Measurements from ENCODE around the gene LINGO1. TPM values are rescaled to one million over a fixed set of nuclear protein-coding genes. Genes with fewer than 3 reads are reported as not detected.

Gene LINGO1
- total and polyA plus RNA-seq, 9 donors, result 0.36 to 4.5 (median 1.3) TPM

- 92 to 98% (median 92%) methylated on average over 6 of the region's 6 CpGs for WGBS, 3 donors
- Histone ChIP-seq H3K4me1 (ENCODE audit: insufficient read depth) (no peaks in the 10 kb centered on the region), H3K4me3 (no peak overlapping the region), H3K27me3 (no peaks in the 10 kb centered on the region), H3K27ac (no peak overlapping the region), H3K9me3 (no peaks in the 10 kb centered on the region), H3K36me3 (no peaks in the 10 kb centered on the region)
- TF ChIP-seq POLR2A (IDR thresholded peaks at IDR 0.05) (no peak), CTCF (IDR thresholded peaks at IDR 0.05) (no peak), EP300 (IDR thresholded peaks at IDR 0.05) (no peak)
- no peak for DNase-seq
- intact Hi-C loops (cut with DNase I), result no loop called here
These were observed 58.0 kb downstream of the LINGO1 start for GRCh38 chr15:77574521-77575202.

- H3K9me3 ChIP-seq, result no peaks in the 10 kb centered on the region
These were observed 58.9 kb downstream of the LINGO1 start for GRCh38 chr15:77573802-77574201.

GRCh38 chr15:77572186-77572585 lies 60.5 kb downstream of the LINGO1 start:
- intact Hi-C loops (cut with DNase I), result no loop called here
- no peak for DNase-seq
- TF ChIP-seq CTCF (IDR thresholded peaks at IDR 0.05) (no peak), POLR2A (IDR thresholded peaks at IDR 0.05) (no peak), EP300 (IDR thresholded peaks at IDR 0.05) (no peak)
- Histone ChIP-seq H3K4me1 (ENCODE audit: insufficient read depth) (peaks cover 6% of the 10 kb centered on the region), H3K4me3 (no peak overlapping the region), H3K27ac (no peak overlapping the region), H3K27me3 (no peaks in the 10 kb centered on the region), H3K9me3 (no peaks in the 10 kb centered on the region), H3K36me3 (no peaks in the 10 kb centered on the region)
- 89 to 95% (median 91%) methylated on average over 4 of the region's 4 CpGs for WGBS, 3 donors

More at GRCh38 chr15:77573802-77574201, 58.9 kb downstream of the LINGO1 start:
- intact Hi-C loops (cut with DNase I), result no loop called here
- H3K27ac ChIP-seq, result no peak overlapping the region
- no peak for TF ChIP-seq CTCF (IDR thresholded peaks at IDR 0.05)
- no peak for TF ChIP-seq EP300 (IDR thresholded peaks at IDR 0.05)
- TF ChIP-seq POLR2A (IDR thresholded peaks at IDR 0.05), result no peak
- DNase-seq, result no peak
- no peaks in the 10 kb centered on the region for H3K4me1 ChIP-seq (ENCODE audit: insufficient read depth)
- no peak overlapping the region for H3K4me3 ChIP-seq
- H3K27me3 ChIP-seq, result no peaks in the 10 kb centered on the region
- no peaks in the 10 kb centered on the region for H3K36me3 ChIP-seq
- 90 to 96% (median 93%) methylated on average over 4 of the region's 4 CpGs for WGBS, 3 donors

- TF ChIP-seq CTCF (IDR thresholded peaks at IDR 0.05), result no peak
- no peak for TF ChIP-seq EP300 (IDR thresholded peaks at IDR 0.05)
- TF ChIP-seq POLR2A (IDR thresholded peaks at IDR 0.05), result no peak
- Histone ChIP-seq H3K9me3 (no peaks in the 10 kb centered on the region), H3K4me1 (ENCODE audit: insufficient read depth) (peaks cover 6% of the 10 kb centered on the region), H3K27me3 (no peaks in the 10 kb centered on the region), H3K27ac (no peak overlapping the region), H3K4me3 (no peak overlapping the region), H3K36me3 (no peaks in the 10 kb centered on the region)
- WGBS, 3 donors, result 83 to 93% (median 91%) methylated on average over 15 of the region's 15 CpGs
- intact Hi-C loops (cut with DNase I), result no loop called here
- DNase-seq, result no peak
These were observed 61.0 kb downstream of the LINGO1 start for GRCh38 chr15:77571741-77572140.

Measured in ovary (tissue), 9 donors.